ENCODE measurements around the gene DBF4B. TPM values are rescaled to one million over a fixed set of nuclear protein-coding genes. Genes with fewer than 3 reads are reported as not detected.

Gene DBF4B
- total and polyA plus RNA-seq, 2 of the 13 experiments (the other 11 are each of a cell fraction or from before 2014, with no cell fraction given): 11.7 to 13.2 TPM

DNA sequence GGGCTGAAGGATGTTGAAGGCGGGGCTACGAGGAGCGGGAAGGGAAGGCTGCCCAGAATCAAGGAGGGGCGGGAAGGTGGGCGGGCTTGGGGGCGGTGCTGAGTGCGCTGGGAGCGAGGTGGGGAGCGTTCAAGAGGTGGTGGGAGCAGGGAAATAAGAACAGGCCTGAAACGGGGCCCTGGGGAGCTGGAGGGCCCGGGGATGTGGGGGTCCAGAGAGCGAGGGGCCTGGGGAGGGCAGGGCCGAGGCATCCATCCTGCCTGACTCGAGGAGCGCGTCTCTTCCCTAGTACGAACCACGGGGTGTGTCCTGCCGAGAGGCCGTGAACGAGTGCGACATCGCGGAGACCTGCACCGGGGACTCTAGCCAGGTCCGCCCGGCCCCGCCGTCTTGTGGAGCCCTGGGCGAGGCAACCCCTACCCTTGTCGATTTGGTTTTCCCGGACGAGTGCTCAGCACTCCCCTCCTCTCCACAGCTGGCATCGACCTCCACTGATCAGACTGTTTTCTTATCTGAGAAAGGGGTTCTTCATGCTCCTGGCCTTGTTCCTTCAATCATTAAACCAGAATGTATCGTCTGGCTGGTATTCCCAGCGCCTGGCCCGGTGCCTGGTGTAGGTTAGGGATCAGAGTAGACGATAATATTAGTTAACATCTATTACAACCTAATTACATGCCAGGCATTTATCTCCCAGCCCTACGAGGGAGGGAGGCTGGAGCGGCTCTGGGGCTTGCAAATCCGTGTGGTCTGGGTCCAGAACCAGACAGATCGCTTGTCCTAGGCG lies 67.6 kb downstream of the DBF4B start (continued):
- TF ChIP-seq ZSCAN9 (CRISPR knock-in tag; IDR thresholded peaks at IDR 0.05; ENCODE audit: borderline replicate concordance): no peak
- 0 out of 2 replicates have a peak, but pooled peaks have one; percentile 0 for TF ChIP-seq POLR2AphosphoS5 (IDR thresholded peaks at IDR 0.05; ENCODE audit: low read depth, low read length)
- TF ChIP-seq, protein P1, sequence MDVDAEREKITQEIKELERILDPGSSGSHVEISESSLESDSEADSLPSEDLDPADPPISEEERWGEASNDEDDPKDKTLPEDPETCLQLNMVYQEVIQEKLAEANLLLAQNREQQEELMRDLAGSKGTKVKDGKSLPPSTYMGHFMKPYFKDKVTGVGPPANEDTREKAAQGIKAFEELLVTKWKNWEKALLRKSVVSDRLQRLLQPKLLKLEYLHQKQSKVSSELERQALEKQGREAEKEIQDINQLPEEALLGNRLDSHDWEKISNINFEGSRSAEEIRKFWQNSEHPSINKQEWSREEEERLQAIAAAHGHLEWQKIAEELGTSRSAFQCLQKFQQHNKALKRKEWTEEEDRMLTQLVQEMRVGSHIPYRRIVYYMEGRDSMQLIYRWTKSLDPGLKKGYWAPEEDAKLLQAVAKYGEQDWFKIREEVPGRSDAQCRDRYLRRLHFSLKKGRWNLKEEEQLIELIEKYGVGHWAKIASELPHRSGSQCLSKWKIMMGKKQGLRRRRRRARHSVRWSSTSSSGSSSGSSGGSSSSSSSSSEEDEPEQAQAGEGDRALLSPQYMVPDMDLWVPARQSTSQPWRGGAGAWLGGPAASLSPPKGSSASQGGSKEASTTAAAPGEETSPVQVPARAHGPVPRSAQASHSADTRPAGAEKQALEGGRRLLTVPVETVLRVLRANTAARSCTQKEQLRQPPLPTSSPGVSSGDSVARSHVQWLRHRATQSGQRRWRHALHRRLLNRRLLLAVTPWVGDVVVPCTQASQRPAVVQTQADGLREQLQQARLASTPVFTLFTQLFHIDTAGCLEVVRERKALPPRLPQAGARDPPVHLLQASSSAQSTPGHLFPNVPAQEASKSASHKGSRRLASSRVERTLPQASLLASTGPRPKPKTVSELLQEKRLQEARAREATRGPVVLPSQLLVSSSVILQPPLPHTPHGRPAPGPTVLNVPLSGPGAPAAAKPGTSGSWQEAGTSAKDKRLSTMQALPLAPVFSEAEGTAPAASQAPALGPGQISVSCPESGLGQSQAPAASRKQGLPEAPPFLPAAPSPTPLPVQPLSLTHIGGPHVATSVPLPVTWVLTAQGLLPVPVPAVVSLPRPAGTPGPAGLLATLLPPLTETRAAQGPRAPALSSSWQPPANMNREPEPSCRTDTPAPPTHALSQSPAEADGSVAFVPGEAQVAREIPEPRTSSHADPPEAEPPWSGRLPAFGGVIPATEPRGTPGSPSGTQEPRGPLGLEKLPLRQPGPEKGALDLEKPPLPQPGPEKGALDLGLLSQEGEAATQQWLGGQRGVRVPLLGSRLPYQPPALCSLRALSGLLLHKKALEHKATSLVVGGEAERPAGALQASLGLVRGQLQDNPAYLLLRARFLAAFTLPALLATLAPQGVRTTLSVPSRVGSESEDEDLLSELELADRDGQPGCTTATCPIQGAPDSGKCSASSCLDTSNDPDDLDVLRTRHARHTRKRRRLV (CRISPR knock-in tag; IDR thresholded peaks at IDR 0.05): 0 out of 2 replicates have a peak, but pooled peaks have one; percentile 14
- 0 out of 2 replicates have a peak, but pooled peaks have one; percentile 4 for TF ChIP-seq KDM5B (CRISPR knock-in tag; IDR thresholded peaks at IDR 0.05; ENCODE audit: borderline replicate concordance)
- TF ChIP-seq ZNF317 (CRISPR knock-in tag; IDR thresholded peaks at IDR 0.05): 0 out of 2 replicates have a peak, but pooled peaks have one; percentile 5
- TF ChIP-seq RAD21 (CRISPR knock-in tag; IDR thresholded peaks at IDR 0.05): no peak
- TF ChIP-seq ZBTB21 (CRISPR knock-in tag; IDR thresholded peaks at IDR 0.05): no peak
- no peak for TF ChIP-seq ZNF790 (CRISPR knock-in tag; IDR thresholded peaks at IDR 0.05; ENCODE audit: borderline replicate concordance)
- TF ChIP-seq NR1H2 (CRISPR knock-in tag; IDR thresholded peaks at IDR 0.05; ENCODE audit: borderline replicate concordance, low read depth): no peak
- TF ChIP-seq YY1 (IDR thresholded peaks at IDR 0.05; ENCODE audit: insufficient read depth, insufficient replicate concordance, low read depth, low read length): no peak
- TF ChIP-seq, protein P2, sequence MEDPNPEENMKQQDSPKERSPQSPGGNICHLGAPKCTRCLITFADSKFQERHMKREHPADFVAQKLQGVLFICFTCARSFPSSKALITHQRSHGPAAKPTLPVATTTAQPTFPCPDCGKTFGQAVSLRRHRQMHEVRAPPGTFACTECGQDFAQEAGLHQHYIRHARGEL (CRISPR knock-in tag; IDR thresholded peaks at IDR 0.05): 0 out of 2 replicates have a peak, but pooled peaks have one; percentile 65
- no peak for TF ChIP-seq SP140L (CRISPR knock-in tag; IDR thresholded peaks at IDR 0.05; ENCODE audit: borderline replicate concordance)
- TF ChIP-seq CENPT (CRISPR knock-in tag; IDR thresholded peaks at IDR 0.05; ENCODE audit: low read depth): no peak
- TF ChIP-seq RFX3 (CRISPR knock-in tag; IDR thresholded peaks at IDR 0.05): no peak
- no peak for TF ChIP-seq DNMT1 (CRISPR knock-in tag; IDR thresholded peaks at IDR 0.05)
- TF ChIP-seq MED8 (CRISPR knock-in tag; IDR thresholded peaks at IDR 0.05; ENCODE audit: insufficient replicate concordance): peak; percentile 46
- TF ChIP-seq ZNF326 (CRISPR knock-in tag; IDR thresholded peaks at IDR 0.05; ENCODE audit: borderline replicate concordance): no peak
- TF ChIP-seq HNRNPLL (IDR thresholded peaks at IDR 0.05; ENCODE audit: low read depth, low read length, poor library complexity, severe bottlenecking): peak; percentile 88
- no peak for TF ChIP-seq ZNF547 (CRISPR knock-in tag; IDR thresholded peaks at IDR 0.05)
- no peak for TF ChIP-seq RARA (CRISPR knock-in tag; IDR thresholded peaks at IDR 0.05)
- no peak for TF ChIP-seq KLF12 (CRISPR knock-in tag; IDR thresholded peaks at IDR 0.05; ENCODE audit: borderline replicate concordance)
- no peak for TF ChIP-seq ZNF138 (CRISPR knock-in tag; IDR thresholded peaks at IDR 0.05; ENCODE audit: low read depth)

All from HepG2 (cell line).